Activated naive CD4-positive, alpha-beta T cell treated with anti-CD3 and anti-CD28 coated beads, Interleukin-2, amount 50 U/mL, for 72 hours (primary cell): ENCODE results near the gene SYT17. TPM values are rescaled to one million over a fixed set of nuclear protein-coding genes. Genes with fewer than 3 reads are reported as not detected.
A peak's percentile ranks its signal among the peaks of the same experiment; 100 is the strongest.

ENCODE experiments used
- ATAC-seq, 2 donors: fragments of 150-1000 bp; cut with Tn5 transposase; 2 replicates each; pipeline ENCODE4 v1.10.0; 2021; ENCODE audit warnings: mild to moderate bottlenecking in 2 of 2, moderate library complexity in 2 of 2
- DNase-seq, 2 donors: peaks; one replicate each; pipeline ENCODE4 v3.0.0; 2021 to 2022; ENCODE audit warnings: low spot score in 2 of 2
- H3K27ac Mint-ChIP-seq, 2 donors: one replicate each; pipeline ENCODE4 v1.8.0; 2022; ENCODE audit warnings: mild to moderate bottlenecking in 2 of 2, mixed read lengths in 2 of 2
- H3K36me3 Mint-ChIP-seq, 2 donors: one replicate each; pipeline ENCODE4 v1.8.0; 2022; ENCODE audit warnings: mixed read lengths in 2 of 2
- H3K9me3 Mint-ChIP-seq, 2 donors: one replicate each; pipeline ENCODE4 v1.8.0; 2022; ENCODE audit warnings: mixed read lengths in 2 of 2
- total RNA-seq, 2 donors: library from RNA; stranded (reverse); gene quantifications; one replicate each; pipeline ENCODE4 v1.2.3, GENCODE V29; 2022

The SYT17 gene
- total RNA-seq: not detected

- Mint-ChIP-seq H3K27ac (no peak within 1 kb of the TSS), H3K36me3 (peaks cover 0 to 5% of the 10 kb centered on the region in 2 donors), H3K9me3 (peaks cover 5 to 6% of the 10 kb centered on the region in 2 donors)
- peak in 1 of 2 donors; percentile 65 for DNase-seq
- peak; percentile 53 to 96 for ATAC-seq
Observed at GRCh38 chr16:19167710-19168370, at the start of gene SYT17. SYT17 (plus strand) TSS chr16:19168240; CDS start chr16:19168647, 407 bp downstream.

DNA sequence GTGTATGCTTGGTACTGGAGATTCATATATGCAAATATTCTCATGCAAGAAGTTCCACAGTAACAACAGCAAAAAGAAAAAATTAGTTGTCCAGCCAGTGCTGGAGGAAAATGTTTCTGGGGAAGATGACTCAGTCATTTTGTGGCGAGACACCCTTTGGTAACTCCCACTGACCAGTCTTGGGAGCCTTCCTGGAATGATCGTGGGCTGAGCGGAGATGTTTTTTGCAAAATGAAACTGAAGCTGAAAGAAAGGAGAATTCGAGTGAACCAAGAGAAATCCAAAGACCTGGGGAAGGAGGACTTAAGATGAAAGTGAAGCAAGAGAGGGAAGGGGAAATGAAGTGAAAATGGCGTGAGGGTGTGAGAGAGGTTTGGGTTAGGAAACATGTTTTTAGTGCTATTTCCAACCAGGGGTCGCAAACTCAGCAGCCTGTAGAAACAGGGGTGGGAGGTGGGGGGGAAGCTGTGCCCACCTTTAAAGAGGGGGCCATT, 49.1 kb upstream of the SYT17 start:
- H3K36me3 Mint-ChIP-seq: peaks cover 0 to 5% of the 10 kb centered on the region in 2 donors
- no peaks in the 10 kb centered on the region for H3K9me3 Mint-ChIP-seq
- DNase-seq (peak in 1 of 2 donors; percentile 55), ATAC-seq (peak; percentile 37 to 72)
- peak overlapping the region in 1 of 2 donors; percentile 77 for H3K27ac Mint-ChIP-seq

DNA sequence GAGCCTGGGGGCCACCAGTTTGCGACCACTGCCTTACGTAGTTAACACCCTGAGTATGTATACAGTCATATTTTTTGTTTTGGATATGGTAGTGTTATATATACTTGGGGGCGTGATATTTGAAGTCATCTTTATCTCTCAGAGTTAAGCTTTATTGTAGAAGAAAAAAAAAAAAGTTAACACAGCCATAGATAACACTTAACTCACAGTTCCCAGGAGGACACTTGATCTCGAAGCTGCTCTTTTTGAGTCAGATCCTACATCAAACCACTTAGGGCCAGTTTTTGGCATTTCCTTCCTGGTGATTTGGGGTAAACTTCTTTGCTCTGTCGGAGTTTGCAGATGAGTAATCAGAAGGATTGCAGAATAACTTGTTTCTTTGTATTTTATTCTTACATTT, 48.5 kb upstream of the SYT17 start:
- H3K9me3 Mint-ChIP-seq: no peaks in the 10 kb centered on the region
- peak; percentile 48 to 61 for ATAC-seq
- peak overlapping the region in 1 of 2 donors; percentile 77 for H3K27ac Mint-ChIP-seq
- DNase-seq: no peak
- H3K36me3 Mint-ChIP-seq: peaks cover 0 to 5% of the 10 kb centered on the region in 2 donors

DNA sequence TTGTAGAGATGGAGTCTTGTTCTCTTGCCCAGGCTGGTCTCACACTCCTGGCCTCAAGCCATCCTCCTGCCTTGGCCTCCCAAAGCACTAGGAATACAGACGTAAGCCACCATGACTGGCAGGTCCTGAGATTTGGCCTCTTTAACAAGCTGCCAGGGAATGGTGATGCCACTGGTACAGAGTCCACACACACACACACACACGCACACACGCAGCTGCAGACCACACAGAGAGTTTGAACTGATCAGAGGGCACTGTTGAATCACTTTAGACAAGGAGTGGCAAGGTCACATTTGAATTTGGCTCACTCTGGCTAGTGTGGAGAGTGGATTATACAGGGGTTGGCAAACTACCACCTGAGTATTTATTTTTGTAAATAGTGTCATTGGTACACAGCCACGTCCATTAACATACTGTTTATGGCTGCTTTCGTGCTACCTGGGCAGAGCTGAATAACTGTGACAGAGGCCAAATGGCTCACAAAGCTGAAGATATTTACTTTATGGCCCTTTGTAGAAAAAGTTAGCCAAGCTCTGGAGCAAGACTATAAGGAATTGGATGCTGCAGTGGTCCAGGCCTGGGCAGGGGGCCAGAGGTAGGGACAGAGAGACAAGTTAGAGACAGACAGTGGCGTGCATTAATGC, 44.4 kb upstream of the SYT17 start:
- no peak for DNase-seq
- no peaks in the 10 kb centered on the region for H3K36me3 Mint-ChIP-seq
- H3K9me3 Mint-ChIP-seq: no peaks in the 10 kb centered on the region
- ATAC-seq: no peak
- H3K27ac Mint-ChIP-seq: no peak overlapping the region

GRCh38 chr16:19126300-19126699, 41.7 kb upstream of the SYT17 start:
- H3K9me3 Mint-ChIP-seq: no peaks in the 10 kb centered on the region
- no peaks in the 10 kb centered on the region for H3K36me3 Mint-ChIP-seq
- ATAC-seq: no peak
- no peak overlapping the region for H3K27ac Mint-ChIP-seq
- DNase-seq: no peak

DNA sequence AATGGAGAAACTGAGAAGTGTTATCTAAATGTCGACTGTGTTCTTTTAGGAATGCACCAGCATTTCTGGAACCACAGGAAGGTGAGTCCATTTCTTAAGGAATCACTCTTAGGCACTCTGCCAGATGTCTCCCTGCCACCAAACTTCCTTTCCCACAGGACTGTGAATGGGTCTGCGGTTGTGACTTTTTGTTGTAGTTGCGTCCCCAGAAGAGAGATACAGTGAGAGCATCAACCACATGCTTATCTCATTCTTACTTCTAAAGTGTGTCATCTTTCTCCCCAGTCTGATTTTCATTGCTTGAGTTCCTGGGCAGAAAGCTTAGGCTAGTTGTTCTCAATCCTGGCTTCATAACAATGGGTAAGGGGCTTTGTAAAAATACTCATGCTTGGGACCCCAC, 40.8 kb upstream of the SYT17 start:
- DNase-seq (no peak), ATAC-seq (peak; percentile 65 to 68)
- Mint-ChIP-seq H3K9me3 (no peaks in the 10 kb centered on the region), H3K36me3 (no peaks in the 10 kb centered on the region), H3K27ac (peak overlapping the region; percentile 9 to 77)

- ATAC-seq: peak; percentile 64 to 76
- H3K36me3 Mint-ChIP-seq: no peaks in the 10 kb centered on the region
- DNase-seq: no peak
- H3K27ac Mint-ChIP-seq: peak overlapping the region; percentile 9 to 77
- no peaks in the 10 kb centered on the region for H3K9me3 Mint-ChIP-seq
Observed at GRCh38 chr16:19127674-19128131, 40.3 kb upstream of the SYT17 start.

DNA sequence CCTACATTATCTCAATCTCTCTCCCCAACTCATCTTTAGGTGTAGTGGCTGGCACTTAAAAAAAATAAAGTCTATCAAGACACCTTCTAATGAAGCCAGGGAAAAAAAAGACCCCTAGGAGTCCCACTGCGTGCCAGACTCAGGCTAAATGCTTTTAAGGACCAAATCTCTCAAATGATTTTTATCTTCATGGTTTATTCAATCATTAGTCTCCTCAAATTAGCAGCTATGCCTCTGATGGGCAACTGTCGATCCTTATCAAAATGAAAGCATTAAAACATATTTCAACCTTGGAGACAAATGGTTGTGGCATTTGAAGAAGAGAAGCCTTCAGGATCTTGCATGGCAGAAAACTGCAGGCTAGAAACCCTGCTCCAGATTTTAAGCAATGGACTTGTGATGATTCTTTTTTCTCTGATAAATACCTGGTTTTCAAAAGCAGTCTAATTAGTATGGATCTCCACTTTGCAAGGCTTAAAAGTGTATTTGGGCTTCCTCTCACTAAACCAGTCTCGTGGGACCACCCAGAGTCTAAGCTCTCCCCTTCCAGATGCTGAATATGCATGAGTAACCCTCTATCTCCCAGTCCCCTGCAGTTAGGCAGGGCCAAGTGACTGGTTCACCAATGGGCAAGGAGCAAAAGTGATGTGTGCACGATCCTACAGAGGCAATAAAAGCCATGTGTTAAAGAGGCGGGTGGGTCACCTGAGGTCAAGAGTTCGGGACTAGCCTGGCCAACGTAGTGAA, 39.4 kb upstream of the SYT17 start:
- ATAC-seq: no peak
- Mint-ChIP-seq H3K9me3 (no peaks in the 10 kb centered on the region), H3K27ac (no peak overlapping the region), H3K36me3 (no peaks in the 10 kb centered on the region)
- no peak for DNase-seq

DNA sequence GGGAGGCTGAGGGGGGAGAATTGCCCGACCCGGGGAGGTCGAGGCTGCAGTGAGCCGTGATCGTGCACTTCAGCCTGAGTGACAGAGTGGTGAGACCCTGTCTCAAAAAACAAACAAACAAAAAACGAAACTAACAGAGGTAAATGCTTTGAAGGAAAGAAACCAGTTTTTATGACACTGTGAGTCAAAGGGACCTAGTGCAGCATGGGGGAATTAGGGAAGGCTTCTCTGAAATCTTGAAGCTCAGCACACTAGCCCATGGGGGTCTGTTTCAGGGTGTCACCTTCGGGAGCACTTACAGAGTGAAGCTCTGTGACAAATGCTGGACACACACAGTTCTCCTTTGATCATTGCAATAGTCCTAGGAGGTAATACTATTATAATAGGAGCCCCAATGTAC, 37.7 kb upstream of the SYT17 start:
- H3K9me3 Mint-ChIP-seq: no peaks in the 10 kb centered on the region
- H3K36me3 Mint-ChIP-seq: no peaks in the 10 kb centered on the region
- DNase-seq: no peak
- ATAC-seq: no peak
- H3K27ac Mint-ChIP-seq: peak overlapping the region; percentile 34 to 36

- H3K27ac Mint-ChIP-seq: peak overlapping the region; percentile 34 to 86
Observed at GRCh38 chr16:19130852-19131824, 36.9 kb upstream of the SYT17 start.

DNA sequence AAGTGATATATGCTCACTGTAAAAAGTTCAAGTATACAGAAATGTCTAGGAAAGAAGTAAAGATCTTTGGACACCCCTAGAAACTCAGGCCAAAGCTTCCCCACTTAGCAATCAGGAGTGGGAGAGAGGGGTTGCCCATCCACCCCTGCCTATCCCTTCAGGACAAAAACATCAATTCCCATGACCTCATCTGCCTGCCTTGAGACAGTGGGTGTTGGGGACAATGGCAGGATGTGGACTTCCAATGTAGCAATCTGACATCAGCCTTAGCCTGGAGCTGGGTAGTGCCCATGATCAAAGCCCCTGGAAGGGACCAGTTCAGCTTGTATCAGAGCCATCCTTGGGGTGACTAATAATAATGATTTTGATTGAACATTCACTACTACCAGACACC, 36.2 kb upstream of the SYT17 start:
- no peak for ATAC-seq
- no peak overlapping the region for H3K27ac Mint-ChIP-seq
- no peaks in the 10 kb centered on the region for H3K9me3 Mint-ChIP-seq
- H3K36me3 Mint-ChIP-seq: no peaks in the 10 kb centered on the region
- DNase-seq: no peak

More at GRCh38 chr16:19130852-19131824, 36.9 kb upstream of the SYT17 start:
- DNase-seq: no peak
- H3K36me3 Mint-ChIP-seq: no peaks in the 10 kb centered on the region
- no peaks in the 10 kb centered on the region for H3K9me3 Mint-ChIP-seq
- peak; percentile 28 to 59 for ATAC-seq

DNA sequence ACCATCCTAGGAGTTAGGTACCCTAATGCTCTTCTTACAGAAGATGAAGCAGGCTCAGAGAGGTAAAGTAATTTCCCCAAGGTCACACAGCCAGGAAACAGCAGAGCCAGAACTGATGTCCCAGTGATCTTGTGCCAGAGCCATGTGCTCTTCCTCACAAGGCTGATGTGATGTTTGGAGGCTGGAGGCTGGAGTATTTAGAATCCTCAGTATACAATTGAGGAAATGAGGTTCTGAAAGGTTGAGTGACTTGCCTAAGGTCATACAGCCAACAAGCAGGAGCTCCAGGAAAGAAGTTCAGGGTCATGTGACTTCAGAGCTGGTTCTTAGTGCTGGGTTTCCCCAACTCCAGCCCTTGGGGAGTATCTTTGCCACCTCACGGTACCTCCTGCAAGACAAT, 35.8 kb upstream of the SYT17 start:
- ATAC-seq: no peak
- H3K36me3 Mint-ChIP-seq: no peaks in the 10 kb centered on the region

GRCh38 chr16:19132898-19133297, 35.1 kb upstream of the SYT17 start:
- ATAC-seq: no peak
- Mint-ChIP-seq H3K36me3 (no peaks in the 10 kb centered on the region), H3K27ac (no peak overlapping the region), H3K9me3 (no peaks in the 10 kb centered on the region)
- no peak for DNase-seq

More for the DNA sequence above, 35.8 kb upstream of the SYT17 start:
- no peaks in the 10 kb centered on the region for H3K9me3 Mint-ChIP-seq
- no peak overlapping the region for H3K27ac Mint-ChIP-seq
- no peak for DNase-seq

DNA sequence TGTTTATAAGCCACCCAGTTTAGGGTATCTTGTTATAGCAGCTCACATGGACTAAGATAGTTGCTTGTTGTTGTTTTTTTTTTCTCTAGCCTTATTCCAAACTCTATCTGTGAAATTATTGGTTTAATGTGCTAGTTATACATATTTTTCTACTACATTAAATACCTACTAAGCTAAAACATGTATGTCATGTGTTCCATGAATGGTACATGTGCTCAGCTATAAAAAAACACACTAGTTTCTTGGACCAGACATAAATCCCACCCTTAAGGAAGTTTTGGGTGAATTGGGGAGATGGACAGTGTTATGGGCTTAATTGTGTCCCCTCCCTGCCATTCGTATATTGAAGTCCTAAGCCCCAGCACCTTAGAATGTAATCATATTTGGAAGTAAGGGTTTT, 34.4 kb upstream of the SYT17 start:
- ATAC-seq (no peak), DNase-seq (no peak)
- Mint-ChIP-seq H3K9me3 (no peaks in the 10 kb centered on the region), H3K27ac (no peak overlapping the region), H3K36me3 (no peaks in the 10 kb centered on the region)

DNA sequence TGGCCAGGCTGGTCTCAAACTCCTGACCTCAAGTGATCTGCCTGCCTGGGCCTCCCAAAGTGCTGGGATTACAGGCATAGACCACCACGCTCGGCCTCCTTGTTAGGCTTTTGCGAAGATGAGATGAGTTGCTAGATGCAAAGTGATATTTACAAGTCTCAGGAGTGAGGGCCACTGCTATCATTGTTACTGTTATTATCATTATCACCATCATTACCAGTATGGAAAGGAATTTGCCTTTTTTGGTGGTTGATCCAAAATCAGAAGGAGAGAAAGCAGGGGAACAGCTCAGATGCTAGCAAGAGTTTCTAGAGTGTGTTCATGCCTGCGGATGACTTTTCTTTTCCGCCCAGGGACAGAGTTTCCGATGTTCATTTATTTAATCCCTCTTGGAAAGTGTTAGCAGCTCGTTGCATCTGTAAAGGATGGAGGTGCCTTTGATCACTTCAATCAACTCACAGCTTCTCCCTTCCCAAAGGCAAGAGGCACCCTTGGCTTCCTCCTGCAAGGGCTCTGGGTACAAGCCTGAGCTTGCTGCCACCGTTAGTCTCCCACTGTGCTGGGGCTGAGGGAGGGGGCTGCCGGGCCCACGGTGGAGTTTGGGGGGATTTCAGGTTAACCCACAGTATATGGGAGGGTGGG, 32.7 kb upstream of the SYT17 start:
- ATAC-seq (no peak), DNase-seq (no peak)
- H3K27ac Mint-ChIP-seq: no peak overlapping the region
- no peaks in the 10 kb centered on the region for H3K9me3 Mint-ChIP-seq
- H3K36me3 Mint-ChIP-seq: no peaks in the 10 kb centered on the region
